Stimulated activated CD8-positive, alpha-beta memory T cell treated with anti-CD3 and anti-CD28 coated beads, Interleukin-4, amount 100 ng/mL, for 24 hours (primary cell): ENCODE data around the gene RPL15.
"Not testable (repeated sequence)": the region's sequence is repeated elsewhere in the genome, so short reads cannot be mapped to it uniquely, and the experiment has no call there.

Experiments used
- DNase-seq: peaks from one replicate; pipeline ENCODE4 v3.0.0-alpha.2; 2020; ENCODE audit warnings: low read depth

RPL15 gene

DNA sequence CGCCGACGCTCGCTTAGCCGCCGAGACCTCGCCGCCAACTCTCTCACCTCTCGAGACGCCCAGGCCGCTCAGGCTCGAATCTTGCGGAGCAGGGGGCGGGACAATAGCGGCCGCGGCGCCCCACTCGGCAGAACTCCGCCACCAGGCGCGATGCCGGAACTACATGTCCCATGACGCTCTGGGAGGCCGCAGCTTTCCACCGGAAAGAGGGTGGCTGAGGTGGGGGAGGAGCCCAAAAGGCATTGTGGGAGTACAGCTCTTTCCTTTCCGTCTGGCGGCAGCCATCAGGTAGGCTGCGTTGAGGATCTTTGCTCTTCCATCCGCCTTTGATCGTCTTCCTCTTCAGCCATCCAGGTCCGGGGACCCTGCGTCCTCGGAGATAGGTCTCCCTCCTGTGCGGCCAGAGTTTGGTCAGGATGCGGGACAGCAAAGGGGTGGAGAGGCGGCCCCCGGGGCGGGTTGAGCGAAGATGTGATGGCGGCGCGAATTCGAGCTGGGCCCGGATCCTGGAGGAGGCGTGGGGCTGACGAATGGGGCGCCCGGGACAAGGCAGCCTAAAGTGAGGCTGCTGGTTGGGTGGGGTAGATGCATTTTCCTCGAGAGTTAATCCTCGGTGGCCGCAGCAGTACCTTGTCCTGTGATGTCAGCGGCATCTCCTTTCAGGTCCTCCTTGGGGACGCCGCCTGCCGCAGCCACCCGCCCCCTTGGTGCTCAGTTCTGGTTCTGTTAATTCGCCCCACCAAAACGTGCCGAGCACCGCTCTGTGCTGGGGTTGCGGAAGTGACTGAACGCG lies at the start of gene RPL15, which contains the start of gene NKIRAS1:
RPL15 (plus strand) TSS at position 247 of the 793 bp plus-strand sequence. CDS start 728 bp downstream, outside the sequence.
NKIRAS1 (minus strand) TSS at position 105 of the 793 bp plus-strand sequence. CDS start 6,086 bp downstream, outside the sequence.
- DNase-seq = peak; percentile 94

DNA sequence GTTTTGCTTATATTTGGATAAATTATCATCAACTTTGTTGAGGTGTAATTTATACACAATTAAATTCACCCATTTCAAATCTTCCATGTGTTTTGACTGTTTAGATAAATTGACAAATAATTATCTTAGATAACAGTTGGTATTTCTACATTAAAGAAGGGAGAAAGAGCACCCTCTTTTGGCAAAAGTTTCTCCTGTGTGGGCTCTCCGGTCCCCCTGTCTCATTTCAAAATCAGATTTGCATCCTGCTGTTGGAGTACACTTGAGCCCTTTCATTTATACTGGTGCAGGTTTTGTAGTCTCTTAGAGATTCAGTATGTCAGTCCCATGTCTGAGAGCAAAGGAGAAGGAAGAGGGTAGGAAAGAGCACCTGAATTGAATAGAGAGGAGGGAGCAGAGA lies 49.5 kb upstream of the RPL15 start:
- no peak for DNase-seq

DNA sequence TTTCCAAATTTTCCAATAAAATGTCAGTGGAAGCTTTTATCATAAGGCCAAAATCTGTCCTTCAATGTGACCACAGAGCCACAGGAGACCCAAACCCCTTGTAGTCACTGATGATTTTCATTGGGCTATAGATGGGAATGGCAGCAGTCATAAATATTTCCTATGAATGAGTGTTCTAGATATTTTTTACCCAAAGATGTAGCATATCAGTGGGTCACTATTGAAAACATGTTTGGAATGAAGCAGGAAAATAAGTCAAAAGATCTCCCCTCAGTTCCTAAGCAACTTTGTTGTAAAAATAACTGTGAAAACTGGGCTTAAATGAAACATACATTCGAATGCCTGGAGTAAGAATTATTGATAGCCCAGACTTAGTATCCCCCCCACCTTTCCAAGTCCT lies 49.1 kb upstream of the RPL15 start:
- DNase-seq = no peak

- no peak for DNase-seq
Measured at GRCh38 chr3:23869977-23870662, 46.8 kb upstream of the RPL15 start.

GRCh38 chr3:23870663-23871043 lies 46.3 kb upstream of the RPL15 start:
- DNase-seq = not testable (repeated sequence)

GRCh38 chr3:23871361-23871760 lies 45.6 kb upstream of the RPL15 start:
- not testable (repeated sequence) for DNase-seq

GRCh38 chr3:23872330-23872729 lies 44.6 kb upstream of the RPL15 start:
- DNase-seq = no peak

DNA sequence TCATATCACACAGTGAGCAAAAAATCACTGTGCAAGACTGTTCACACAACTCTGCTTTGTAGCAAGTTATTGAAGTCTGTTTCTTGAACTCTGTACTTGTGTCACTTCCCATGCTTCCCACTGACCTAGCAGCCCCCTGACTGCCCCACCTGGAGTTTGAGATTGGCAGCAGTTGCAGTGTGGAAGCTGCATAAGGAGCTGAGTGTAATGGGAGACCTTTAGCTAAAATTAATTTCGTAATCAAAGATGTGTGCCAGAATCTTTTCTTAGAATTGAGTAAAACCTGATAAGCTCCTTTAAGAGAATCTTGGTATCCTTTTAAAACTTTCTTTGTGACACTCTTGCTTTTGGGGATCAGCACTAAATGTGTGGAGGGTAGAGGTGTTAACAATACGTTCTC lies 43.0 kb upstream of the RPL15 start:
- no peak for DNase-seq

DNA sequence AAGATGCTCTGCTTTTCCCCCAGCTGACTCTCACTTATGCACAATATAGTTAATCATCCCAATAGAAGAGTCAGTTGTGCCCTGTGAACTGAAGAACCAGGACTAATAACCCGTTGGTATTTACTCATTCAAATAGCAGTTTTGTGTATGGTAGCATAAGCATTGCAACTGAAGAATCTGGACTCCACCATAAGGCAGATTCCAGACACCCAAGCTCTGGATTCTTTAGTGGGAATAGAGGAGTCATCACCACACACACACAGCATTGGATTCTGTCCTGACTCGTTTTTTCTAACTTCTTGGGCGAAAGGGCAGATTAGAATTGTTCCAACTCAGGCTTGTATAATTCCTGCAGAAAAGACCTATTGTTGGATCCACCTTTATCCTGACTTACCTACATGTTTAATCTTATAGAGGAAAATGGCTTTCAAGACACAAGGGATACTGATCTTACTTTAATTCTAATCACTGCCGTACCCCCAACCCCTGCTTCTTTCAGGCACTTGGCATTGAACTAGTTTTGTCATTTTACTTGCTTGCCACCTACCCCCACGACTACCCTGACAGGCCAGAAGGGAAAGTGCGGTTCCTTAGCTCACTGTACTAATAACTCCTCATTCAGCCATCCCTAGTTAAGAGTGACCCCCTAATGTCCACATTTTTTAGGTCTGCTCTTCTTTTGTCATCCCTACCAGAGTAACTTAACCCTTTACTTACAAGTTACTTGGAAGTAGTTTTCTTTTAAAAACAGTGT lies 42.4 kb upstream of the RPL15 start:
- no peak for DNase-seq

DNA sequence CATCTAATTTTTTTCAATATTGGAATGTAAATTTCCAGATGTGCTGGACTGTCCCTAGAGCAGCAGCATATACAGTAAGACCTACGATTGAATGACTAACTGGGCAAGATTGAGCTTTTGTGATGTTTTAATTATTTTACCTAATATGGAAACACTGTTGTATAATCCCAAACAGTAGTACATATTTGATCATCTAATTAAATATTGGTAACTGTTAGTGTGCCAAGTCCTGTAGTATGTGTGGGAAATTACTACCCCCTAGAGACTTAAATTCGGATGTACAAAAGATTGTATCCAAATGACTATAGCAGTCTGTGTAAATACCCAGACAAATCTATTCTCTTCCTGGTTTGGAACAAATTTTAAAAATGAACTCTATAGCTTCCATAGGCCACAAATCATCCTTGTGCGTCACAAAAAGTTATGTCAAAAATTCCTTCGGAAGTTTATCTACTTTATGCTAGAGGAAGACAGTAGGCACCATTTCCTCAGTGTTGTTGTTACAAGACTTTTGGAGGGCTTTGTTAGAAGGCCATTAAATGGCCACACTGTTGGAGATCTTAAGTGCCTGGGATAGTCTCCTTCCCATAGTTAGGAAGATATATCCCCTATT lies 41.7 kb upstream of the RPL15 start:
- DNase-seq = no peak

GRCh38 chr3:23876923-23877322 lies 40.0 kb upstream of the RPL15 start:
- DNase-seq = no peak

- DNase-seq = no peak
Measured at GRCh38 chr3:23877329-23877980, 39.5 kb upstream of the RPL15 start.

- DNase-seq = no peak
Measured at GRCh38 chr3:23879485-23879884, 37.4 kb upstream of the RPL15 start.

- no peak for DNase-seq
Measured at GRCh38 chr3:23880703-23881339, 36.1 kb upstream of the RPL15 start.

GRCh38 chr3:23881993-23882392 lies 34.9 kb upstream of the RPL15 start:
- not testable (repeated sequence) for DNase-seq

DNA sequence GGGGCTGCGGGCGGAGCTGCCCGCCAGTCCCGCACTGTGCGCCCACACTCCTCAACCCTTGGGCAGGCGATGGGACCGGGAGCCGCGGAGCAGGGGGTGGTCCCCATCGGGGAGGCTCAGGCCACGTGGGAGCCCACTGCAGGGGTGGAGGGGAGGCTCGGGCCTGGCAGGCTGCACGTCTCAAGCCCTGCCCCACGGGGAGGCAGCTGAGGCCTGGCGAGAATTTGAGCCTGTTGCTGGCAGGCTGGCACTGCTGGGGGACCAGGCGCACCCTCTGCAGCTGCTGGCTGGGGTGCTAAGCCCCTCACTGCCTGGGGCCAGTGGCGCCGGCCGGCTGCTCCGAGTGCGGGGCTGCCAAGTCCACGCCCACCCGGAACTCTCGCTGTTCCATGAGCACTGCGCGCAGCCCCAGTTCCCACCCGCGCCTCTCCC lies 34.4 kb upstream of the RPL15 start:
- DNase-seq = no peak

GRCh38 chr3:23884481-23884880 lies 32.5 kb upstream of the RPL15 start:
- no peak for DNase-seq

GRCh38 chr3:23885210-23885609 lies 31.7 kb upstream of the RPL15 start:
- DNase-seq = no peak

DNA sequence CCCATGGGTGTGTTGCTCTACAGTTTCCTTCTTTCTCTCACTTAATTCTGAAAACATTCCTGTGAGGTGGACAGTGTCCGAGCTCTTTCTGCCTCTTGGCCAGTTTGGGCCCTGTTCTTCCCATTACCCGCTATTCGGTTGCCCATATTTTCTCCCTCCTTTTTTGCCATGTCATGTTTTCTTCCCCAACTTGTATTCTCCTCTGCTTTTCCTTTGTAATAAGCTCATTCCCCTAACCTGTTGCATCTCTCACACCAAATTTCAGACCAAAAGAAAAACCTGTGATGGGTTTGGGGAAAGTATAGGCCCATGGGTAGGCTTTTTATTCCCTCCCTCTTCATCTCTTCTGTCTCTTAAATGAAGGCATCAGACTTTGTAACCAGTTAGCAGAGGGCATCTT lies 30.6 kb upstream of the RPL15 start:
- DNase-seq = no peak

DNA sequence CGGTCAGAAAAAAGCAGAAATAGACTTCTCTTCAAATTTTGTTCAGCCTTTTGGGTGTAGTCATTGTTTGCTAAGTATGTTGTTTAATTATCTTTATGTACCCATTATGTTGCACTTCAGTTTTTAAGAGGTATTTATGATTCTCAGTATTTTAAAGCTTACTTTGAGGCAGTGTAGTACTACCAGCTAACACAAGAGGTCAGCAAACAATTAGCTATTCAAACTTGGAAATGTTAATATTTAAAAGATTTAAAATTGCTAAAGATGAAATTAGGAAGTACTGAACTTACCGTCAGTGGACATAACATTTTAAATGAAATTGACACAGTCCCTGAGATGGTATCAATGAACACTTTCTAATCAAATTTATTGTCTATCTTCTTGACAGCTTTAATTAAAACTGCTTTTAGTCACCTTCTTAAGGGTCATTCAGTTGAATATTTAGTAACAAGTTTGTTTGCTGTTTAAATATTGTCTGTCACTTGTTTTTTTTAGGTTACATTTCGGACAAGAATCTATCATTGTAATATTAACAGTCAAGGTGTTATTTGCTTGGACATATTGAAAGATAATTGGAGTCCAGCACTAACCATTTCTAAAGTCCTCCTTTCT lies 28.2 kb upstream of the RPL15 start:
- DNase-seq = no peak

DNA sequence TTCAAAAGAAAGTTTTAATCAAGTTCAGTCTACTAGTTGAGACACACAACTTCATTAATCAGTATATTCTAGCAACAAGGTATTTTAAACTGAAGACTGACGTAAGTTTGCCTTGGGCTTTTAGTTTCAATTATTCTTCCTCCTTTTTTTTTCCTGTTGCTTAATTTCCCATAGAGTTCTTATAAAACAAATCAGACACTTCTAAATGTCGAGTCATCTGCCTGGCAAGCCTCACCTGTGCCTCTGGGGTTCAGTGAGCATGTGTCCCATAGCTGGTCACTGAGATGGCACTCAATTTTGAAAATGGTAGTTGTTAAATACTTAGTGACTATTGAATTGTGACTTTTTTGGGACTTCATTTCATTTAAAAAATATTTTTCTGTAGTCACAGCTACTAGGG lies 27.5 kb upstream of the RPL15 start:
- no peak for DNase-seq
